Measurements from ENCODE around the gene CHST5.

CHST5 gene

DNA sequence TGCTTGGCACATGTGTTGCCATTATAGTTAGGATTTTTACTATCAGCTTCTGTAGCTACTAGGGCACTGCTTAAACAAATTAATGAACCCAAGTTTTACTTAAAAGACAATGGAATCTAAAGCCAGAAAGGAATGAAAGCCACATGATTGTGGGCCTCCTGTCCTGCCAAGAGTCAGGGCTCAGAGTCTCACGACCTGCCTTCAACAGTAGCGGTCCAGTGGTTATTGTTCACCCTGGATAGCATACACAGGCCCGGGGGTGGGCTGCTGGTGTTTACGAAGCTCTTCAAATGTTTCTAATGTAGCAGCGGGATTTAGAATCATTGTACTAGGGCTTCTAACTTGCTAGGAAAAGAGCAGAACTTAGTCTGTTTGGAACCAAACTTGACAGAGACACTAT lies 38.0 kb upstream of the CHST5 start:
- no peak overlapping the region for H3K27ac ChIP-seq
- no peak for TF ChIP-seq ZFX (IDR thresholded peaks at IDR 0.05; ENCODE audit: borderline replicate concordance)
- TF ChIP-seq, protein P1, sequence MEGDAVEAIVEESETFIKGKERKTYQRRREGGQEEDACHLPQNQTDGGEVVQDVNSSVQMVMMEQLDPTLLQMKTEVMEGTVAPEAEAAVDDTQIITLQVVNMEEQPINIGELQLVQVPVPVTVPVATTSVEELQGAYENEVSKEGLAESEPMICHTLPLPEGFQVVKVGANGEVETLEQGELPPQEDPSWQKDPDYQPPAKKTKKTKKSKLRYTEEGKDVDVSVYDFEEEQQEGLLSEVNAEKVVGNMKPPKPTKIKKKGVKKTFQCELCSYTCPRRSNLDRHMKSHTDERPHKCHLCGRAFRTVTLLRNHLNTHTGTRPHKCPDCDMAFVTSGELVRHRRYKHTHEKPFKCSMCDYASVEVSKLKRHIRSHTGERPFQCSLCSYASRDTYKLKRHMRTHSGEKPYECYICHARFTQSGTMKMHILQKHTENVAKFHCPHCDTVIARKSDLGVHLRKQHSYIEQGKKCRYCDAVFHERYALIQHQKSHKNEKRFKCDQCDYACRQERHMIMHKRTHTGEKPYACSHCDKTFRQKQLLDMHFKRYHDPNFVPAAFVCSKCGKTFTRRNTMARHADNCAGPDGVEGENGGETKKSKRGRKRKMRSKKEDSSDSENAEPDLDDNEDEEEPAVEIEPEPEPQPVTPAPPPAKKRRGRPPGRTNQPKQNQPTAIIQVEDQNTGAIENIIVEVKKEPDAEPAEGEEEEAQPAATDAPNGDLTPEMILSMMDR (IDR thresholded peaks at IDR 0.05) = no peak

DNA sequence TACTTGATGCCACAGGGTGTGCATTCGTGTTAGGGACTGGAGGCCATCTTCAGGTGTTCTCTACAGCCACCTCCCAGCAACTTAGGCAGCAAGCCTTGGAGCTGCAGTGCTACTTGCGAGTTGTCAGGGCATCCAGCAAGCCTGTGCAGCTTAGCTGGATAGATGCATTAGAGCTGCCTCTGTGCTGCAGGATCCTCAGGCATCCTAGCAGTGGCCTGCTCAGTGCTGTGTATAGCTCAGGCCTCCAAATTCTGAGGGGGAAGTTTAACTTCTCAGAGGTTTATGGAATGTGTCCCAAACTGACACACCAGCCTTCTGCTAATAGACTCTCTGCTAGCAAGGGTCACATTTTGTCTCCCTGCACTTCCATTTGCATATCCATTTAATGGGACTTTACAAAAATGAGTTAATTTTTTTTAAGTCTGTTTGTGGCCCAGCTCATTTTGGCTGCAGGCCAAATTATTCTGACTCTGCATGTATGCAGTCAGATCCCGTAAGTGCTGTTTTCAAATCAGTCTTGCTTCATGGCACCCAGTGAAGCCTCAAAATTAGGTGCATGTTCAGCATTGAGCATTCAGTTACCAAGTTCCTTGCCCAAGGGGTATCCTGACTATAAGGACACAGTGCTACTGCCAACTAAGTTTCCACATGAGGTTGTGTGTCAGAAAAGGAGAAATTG lies 37.1 kb upstream of the CHST5 start:
- no peak overlapping the region for H3K27ac ChIP-seq

DNA sequence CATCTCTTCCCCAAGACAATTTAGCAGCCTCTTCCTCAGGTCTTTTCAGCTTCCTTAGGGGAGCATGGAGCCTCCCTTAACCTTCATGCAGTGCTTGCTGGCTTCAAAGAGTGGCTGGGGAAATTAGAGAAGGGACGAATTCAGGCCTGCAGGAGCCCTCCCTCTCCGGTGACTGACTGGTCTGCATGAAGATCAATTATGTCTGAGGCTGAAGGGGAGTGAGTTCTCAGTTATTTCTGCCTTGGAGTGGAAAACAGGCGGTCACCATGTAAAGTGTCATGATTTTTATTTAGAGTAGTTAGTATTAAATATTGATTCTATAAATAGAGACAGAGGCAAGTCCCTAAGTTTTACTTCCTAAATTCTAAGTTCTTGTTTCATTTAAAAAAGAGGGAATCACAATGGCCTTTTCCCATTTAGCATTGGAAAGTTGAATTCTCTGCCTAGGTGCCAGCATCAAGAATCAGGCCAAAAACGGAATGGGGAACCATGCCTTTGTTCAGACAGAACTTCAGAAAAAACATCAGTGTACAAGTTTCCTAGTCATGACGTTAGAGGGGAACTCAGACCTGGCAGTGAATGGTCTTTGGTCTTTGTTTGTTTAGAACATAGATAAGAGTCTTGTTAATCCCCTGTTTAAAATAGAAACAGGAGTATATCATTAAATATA lies 34.6 kb upstream of the CHST5 start:
- TF ChIP-seq, protein P1 (IDR thresholded peaks at IDR 0.05) = no peak
- TF ChIP-seq ZFX (IDR thresholded peaks at IDR 0.05; ENCODE audit: borderline replicate concordance) = no peak
- no peak overlapping the region for H3K27ac ChIP-seq

More for the DNA sequence above, 37.1 kb upstream of the CHST5 start:
- no peak for TF ChIP-seq ZFX (IDR thresholded peaks at IDR 0.05; ENCODE audit: borderline replicate concordance)
- TF ChIP-seq, protein P1 (IDR thresholded peaks at IDR 0.05) = no peak

DNA sequence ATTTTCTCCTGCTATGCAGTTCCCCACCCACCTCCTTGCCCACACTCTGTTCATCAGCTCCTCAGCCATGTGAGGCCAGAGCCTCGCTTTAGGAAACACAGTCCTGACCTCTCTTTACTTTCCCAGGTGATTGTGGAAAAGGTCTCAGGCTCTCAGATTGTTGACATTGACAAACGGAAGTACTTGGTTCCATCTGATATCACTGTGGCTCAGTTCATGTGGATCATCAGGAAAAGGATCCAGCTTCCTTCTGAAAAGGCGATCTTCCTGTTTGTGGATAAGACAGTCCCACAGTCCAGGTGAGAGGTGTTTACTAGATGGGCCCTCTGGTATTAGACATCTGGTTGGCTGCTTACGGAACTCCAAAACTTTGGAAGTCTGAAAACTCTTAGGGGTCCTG lies 32.0 kb upstream of the CHST5 start:
- TF ChIP-seq ZFX (IDR thresholded peaks at IDR 0.05; ENCODE audit: borderline replicate concordance) = no peak
- TF ChIP-seq, protein P1 (IDR thresholded peaks at IDR 0.05) = no peak
- no peak overlapping the region for H3K27ac ChIP-seq

DNA sequence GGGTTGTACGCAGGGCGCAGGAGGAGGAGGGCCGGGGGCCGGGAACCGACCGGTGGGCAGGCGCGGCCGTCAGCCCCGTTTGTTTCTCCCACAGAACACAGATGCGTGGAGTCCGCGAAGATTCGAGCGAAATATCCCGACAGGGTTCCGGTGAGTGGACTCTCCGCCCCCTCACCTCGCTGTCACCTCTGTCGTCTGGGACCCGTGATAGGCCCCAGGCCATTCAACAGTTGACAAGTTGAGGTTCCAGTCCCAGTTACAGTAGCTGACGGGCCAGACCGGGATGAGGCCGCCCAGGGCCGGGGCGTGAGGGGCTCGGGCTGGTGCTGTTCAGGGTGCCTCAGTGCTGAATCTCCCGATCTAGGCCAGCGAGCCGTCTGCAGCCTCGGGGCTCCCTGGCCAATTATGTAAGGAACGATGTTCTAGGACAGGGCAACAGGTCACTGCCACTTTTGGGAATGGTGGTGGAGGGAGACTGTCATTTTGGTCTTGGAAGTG lies 30.9 kb upstream of the CHST5 start:
- no peak for TF ChIP-seq ZFX (IDR thresholded peaks at IDR 0.05; ENCODE audit: borderline replicate concordance)
- TF ChIP-seq, protein P1 (IDR thresholded peaks at IDR 0.05) = no peak
- peak overlapping the region; percentile 41; the same call in 1 of the 2 replicates for H3K27ac ChIP-seq

DNA sequence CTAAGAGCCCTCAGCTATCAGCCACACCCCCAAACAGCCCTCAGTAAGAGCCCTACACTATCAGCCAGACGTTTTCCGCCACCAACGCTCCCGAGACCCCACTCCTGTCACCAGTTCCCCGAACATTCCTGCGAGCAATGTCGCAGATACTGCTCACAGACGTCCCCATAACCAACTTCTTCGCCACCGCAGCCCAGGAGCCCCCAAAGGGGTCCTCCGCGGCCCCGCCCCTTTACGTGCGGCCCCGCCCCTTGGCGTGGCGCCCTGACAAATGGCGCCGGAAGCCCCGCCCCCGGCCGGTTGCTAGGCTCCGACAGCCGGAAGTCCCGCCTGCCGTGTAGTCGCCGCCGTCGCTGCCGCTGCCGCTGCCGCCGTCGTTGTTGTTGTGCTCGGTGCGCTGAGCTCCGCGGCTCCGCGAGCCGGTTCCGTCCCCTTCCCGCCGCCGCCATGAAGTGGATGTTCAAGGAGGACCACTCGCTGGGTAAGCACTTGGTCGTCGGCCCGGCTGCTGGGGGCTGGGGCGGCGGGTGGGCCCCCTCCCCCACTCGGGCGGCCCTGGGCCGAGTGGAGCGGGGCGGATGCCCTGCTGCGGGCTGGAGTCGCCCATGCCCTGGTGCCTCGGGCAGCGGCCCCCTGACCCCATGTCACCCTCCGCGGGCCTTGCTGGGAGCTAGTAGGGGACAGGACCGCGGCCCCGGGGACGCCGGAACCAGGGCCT lies 30.3 kb upstream of the CHST5 start, which contains the start of gene GABARAPL2:
GABARAPL2 (plus strand) TSS at position 340 of the 718 bp plus-strand sequence; CDS start at position 448, 108 bp downstream.
- H3K27ac ChIP-seq = peak within 1 kb of the TSS; percentile 41
- TF ChIP-seq, protein P1 (IDR thresholded peaks at IDR 0.05) = no peak
- no peak for TF ChIP-seq ZFX (IDR thresholded peaks at IDR 0.05; ENCODE audit: borderline replicate concordance)

Measured in 22Rv1 (cell line).